ENCODE data around the gene TNNT2.

GRCh38 chr1:201350884-201351283 is 26.6 kb downstream of the TNNT2 start:
- TF ChIP-seq CTCF (IDR thresholded peaks at IDR 0.05): no peak
- no peak for TF ChIP-seq POLR2A (IDR thresholded peaks at IDR 0.05)
